Measurements from ENCODE around the gene MARCHF2.

- TF ChIP-seq ZNF584 (CRISPR knock-in tag; IDR thresholded peaks at IDR 0.05; ENCODE audit: low read depth) (no peak), E2F5 (CRISPR knock-in tag; IDR thresholded peaks at IDR 0.05) (no peak), E2F3 (CRISPR knock-in tag; IDR thresholded peaks at IDR 0.05) (no peak), HOMEZ (CRISPR knock-in tag; IDR thresholded peaks at IDR 0.05) (no peak), TSC22D4 (tag; IDR thresholded peaks at IDR 0.05) (no peak), ZNF274 (IDR thresholded peaks at IDR 0.05; ENCODE audit: borderline replicate concordance, low read depth, low read length) (no peak)
Measured at GRCh38 chr19:8370176-8371010, 42.7 kb upstream of the MARCHF2 start.
